Colonic mucosa (tissue), 4 donors: Measurements from ENCODE around the gene SYK. TPM values are rescaled to one million over a fixed set of nuclear protein-coding genes. Genes with fewer than 3 reads are reported as not detected.
"Not testable (repeated sequence)": the region's sequence is repeated elsewhere in the genome, so short reads cannot be mapped to it uniquely, and the experiment has no call there.

Experiments used
- DNase-seq: peaks from one replicate; pipeline ENCODE4 v3.0.0-alpha.2; 2020
- H3K27ac ChIP-seq: fragments of 200-600 bp; one replicate; pipeline ENCODE4 v1.8.0; 2021
- H3K27me3 ChIP-seq: fragments of 200-600 bp; one replicate; pipeline ENCODE4 v1.8.0; 2021
- H3K36me3 ChIP-seq: fragments of 200-600 bp; one replicate; pipeline ENCODE4 v1.8.0; 2021
- H3K4me1 ChIP-seq: fragments of 200-600 bp; one replicate; pipeline ENCODE4 v1.8.0; 2021; ENCODE audit warnings: mild to moderate bottlenecking
- H3K4me3 ChIP-seq: fragments of 200-600 bp; one replicate; pipeline ENCODE4 v1.8.0; 2021
- H3K9ac ChIP-seq, 2 donors: one replicate each; pipeline ENCODE4 v1.7.0; 2013; ENCODE audit warnings: control low read depth in 2 of 2, low read depth in 2 of 2, low read length in 2 of 2
- H3K9me3 ChIP-seq: fragments of 200-600 bp; one replicate; pipeline ENCODE4 v1.8.0; 2021
- CTCF ChIP-seq: fragments of 200-600 bp; IDR thresholded peaks from one replicate; pipeline ENCODE4 v1.8.0; 2022; ENCODE audit warnings: antibody characterized with exemption, mild to moderate bottlenecking
- intact Hi-C: fragments of 100-400 bp; cut with DNase I; formaldehyde crosslinking; loops from one replicate; pipeline ENCODE4 v1.14.1; 2022
- total RNA-seq, 2 donors: library from RNA; stranded (reverse); fragmentation: NEBNext Ultra II Directional in 1 of 2; extraction: Animal tissue kit (Norgen Biotek cat#: 25700) in 1 of 2; gene quantifications; one replicate each; pipeline ENCODE4 v1.2.1, GENCODE V29; 2021
- donor health status: healthy.
- donor health status: DM: no; HTN: no; CAD: no.
- donor health status: DM: no; HTN: no; CAD: no.

The SYK gene
- 10 to 100 TPM; 58.1 to 92.6 TPM for total RNA-seq

- TF ChIP-seq CTCF, result no peak
- H3K9me3 ChIP-seq, result no peaks in the 10 kb centered on the region
- H3K4me3 ChIP-seq, result peak within 1 kb of the TSS; percentile 58
- H3K9ac ChIP-seq, result peak within 1 kb of the TSS; percentile 78 to 87
- H3K27me3 ChIP-seq, result no peaks in the 10 kb centered on the region
- DNase-seq, result peak; percentile 79
- no peaks in the 10 kb centered on the region for H3K4me1 ChIP-seq
- intact Hi-C loops, result no loop called here
- H3K36me3 ChIP-seq, result no peaks in the 10 kb centered on the region
- H3K27ac ChIP-seq, result peak within 1 kb of the TSS; percentile 87
Observed at GRCh38 chr9:90801241-90801972, at the start of gene SYK. SYK (plus strand) TSS chr9:90801819; CDS start chr9:90843899, 42,080 bp downstream.

- H3K9ac ChIP-seq, H3K36me3 ChIP-seq, H3K4me3 ChIP-seq, intact Hi-C loops, H3K27me3 ChIP-seq, H3K27ac ChIP-seq, H3K9me3 ChIP-seq, H3K4me1 ChIP-seq: not testable (repeated sequence)
- peak; percentile 52 for TF ChIP-seq CTCF
- DNase-seq, result peak; percentile 54
Observed at GRCh38 chr9:90755514-90756371, 45.9 kb upstream of the SYK start.

GRCh38 chr9:90760577-90760976 lies 41.0 kb upstream of the SYK start:
- H3K36me3 ChIP-seq, H3K9me3 ChIP-seq, DNase-seq, H3K9ac ChIP-seq, H3K27me3 ChIP-seq, H3K4me3 ChIP-seq, H3K27ac ChIP-seq, intact Hi-C loops, H3K4me1 ChIP-seq: not testable (repeated sequence)

- intact Hi-C loops, result no loop called here
- Histone ChIP-seq H3K36me3 (no peaks in the 10 kb centered on the region), H3K27ac (no peak overlapping the region), H3K9me3 (no peaks in the 10 kb centered on the region), H3K4me3 (no peak overlapping the region), H3K4me1 (no peaks in the 10 kb centered on the region), H3K27me3 (no peaks in the 10 kb centered on the region), H3K9ac (no peak overlapping the region)
- DNase-seq, result no peak
- no peak for TF ChIP-seq CTCF
Observed at GRCh38 chr9:90766731-90767130, 34.9 kb upstream of the SYK start.

GRCh38 chr9:90767523-90768100 lies 34.0 kb upstream of the SYK start:
- Histone ChIP-seq H3K9ac (no peak overlapping the region), H3K27ac (no peak overlapping the region), H3K27me3 (no peaks in the 10 kb centered on the region), H3K9me3 (no peaks in the 10 kb centered on the region), H3K4me3 (no peak overlapping the region), H3K36me3 (no peaks in the 10 kb centered on the region), H3K4me1 (no peaks in the 10 kb centered on the region)
- TF ChIP-seq CTCF, result no peak
- DNase-seq, result no peak
- intact Hi-C loops, result no loop called here
